Astrocyte (in vitro differentiated cells and primary cell): ENCODE results near the gene NDUFV1.
"Not testable (repeated sequence)": the region's sequence is repeated elsewhere in the genome, so short reads cannot be mapped to it uniquely, and the experiment has no call there.

Experiments
- CTCF ChIP-seq: IDR thresholded peaks from 2 replicates; pipeline ENCODE4 v1.5.1; 2011; ENCODE audit warnings: low read depth, mild to moderate bottlenecking, inconsistent platforms, low read length, moderate library complexity; ENCODE audit not compliant: insufficient read depth
- EZH2 ChIP-seq: IDR thresholded peaks from 2 replicates; pipeline ENCODE4 v1.6.1; 2012; ENCODE audit warnings: mild to moderate bottlenecking, low read length, inconsistent platforms; ENCODE audit not compliant: insufficient read depth

- not testable (repeated sequence) for TF ChIP-seq CTCF, EZH2
Measured at GRCh38 chr11:67659651-67660165, 53.0 kb downstream of the NDUFV1 start.
